Body of pancreas (tissue), 4 donors: ENCODE data around the gene PTPRF. TPM values are rescaled to one million over a fixed set of nuclear protein-coding genes. Genes with fewer than 3 reads are reported as not detected.
"Not testable (repeated sequence)": the region's sequence is repeated elsewhere in the genome, so short reads cannot be mapped to it uniquely, and the experiment has no call there.

Source experiments
- ATAC-seq: fragments of 150-250 bp; one replicate; pipeline ENCODE4 v1.9.1; 2016
- DNase-seq, 4 donors: peaks; one replicate each; pipeline ENCODE4 v3.0.0-alpha.2; 2019
- H3K27ac ChIP-seq, 4 donors: fragments of 200-600 bp; sonication (generic); 1 replicate in 3 of 4; 2 replicates in 1 of 4; pipeline versions ENCODE4 v1.5.1 to v1.6.1; 2016 to 2019; ENCODE audit warnings: mild to moderate bottlenecking in 1 of 4, mixed read lengths in 1 of 4, moderate library complexity in 1 of 4
- H3K27me3 ChIP-seq, 2 donors: fragments of 200-600 bp; sonication (generic); one replicate each; pipeline ENCODE4 v1.6.0; 2016; ENCODE audit warnings: mild to moderate bottlenecking in 1 of 2
- H3K36me3 ChIP-seq, 2 donors: fragments of 200-600 bp; sonication (generic); replicated peaks in 1 of 2; 2 replicates each; pipeline ENCODE4 v1.5.1; 2016; ENCODE audit warnings: low read depth in 2 of 2; ENCODE audit not compliant: insufficient read depth in 1 of 2
- H3K4me1 ChIP-seq: fragments of 200-600 bp; sonication (generic); one replicate; pipeline ENCODE4 v1.6.0; 2016
- H3K4me3 ChIP-seq, 2 donors: fragments of 200-600 bp; sonication (generic); 1 replicate in 1 of 2; 2 replicates in 1 of 2; pipeline ENCODE4 v1.5.1; 2016 to 2019
- H3K9me3 ChIP-seq, 3 donors: fragments of 200-600 bp; sonication (generic); 1 replicate in 2 of 3; 2 replicates in 1 of 3; pipeline ENCODE4 v1.5.1; 2016
- CTCF ChIP-seq, 7 experiments: fragments of 450-650 bp in 4 of 7; fragments of 200-600 bp in 3 of 7; sonication (generic) in 3 of 7; IDR thresholded peaks; one replicate each; pipeline ENCODE4 v1.5.1; 2016 to 2019; ENCODE audit warnings: antibody characterized with exemption in 7 of 7
- POLR2A ChIP-seq, 3 donors: fragments of 450-650 bp; IDR thresholded peaks; one replicate each; pipeline ENCODE4 v1.6.1; 2016; ENCODE audit warnings: antibody characterized with exemption in 3 of 3, mild to moderate bottlenecking in 2 of 3
- WGBS, 2 donors: methylation state at CpG; one replicate each; pipeline ENCODE4 v1.1.5; 2017; 5-methylcytosine and 5-hydroxymethylcytosine counted together
- intact Hi-C: fragments of 100-400 bp; cut with DNase I; formaldehyde crosslinking; loops from one replicate; pipeline ENCODE4 v1.15.1; 2023
- total RNA-seq, 2 donors: library from RNA; depleted of rRNA; stranded (reverse); fragments of >200 nt; gene quantifications; one replicate each; pipeline ENCODE4 v1.1.0, GENCODE V29; 2016

The PTPRF gene
- total RNA-seq, 2 donors from 2014 or later: 81.7 to 89.0 TPM

- H3K36me3 ChIP-seq: no peaks in the 10 kb centered on the region
- no peak for TF ChIP-seq POLR2A (IDR thresholded peaks at IDR 0.05)
- TF ChIP-seq CTCF (IDR thresholded peaks at IDR 0.05): no peak
- ATAC-seq (no peak), DNase-seq (no peak)
- no peak overlapping the region for H3K27ac ChIP-seq
- no peak overlapping the region for H3K4me3 ChIP-seq
- 65 to 67% methylated on average over 1 of the region's 1 CpG for WGBS, 2 donors
- H3K9me3 ChIP-seq: no peaks in the 10 kb centered on the region
- intact Hi-C loops: loop anchor here (5.0 kb wide), 1 partner anchor 118 kb away; no protein-coding TSS in a partner anchor
- H3K4me1 ChIP-seq: no peaks in the 10 kb centered on the region
- H3K27me3 ChIP-seq: no peaks in the 10 kb centered on the region
These were observed 114.8 kb downstream of the PTPRF start for GRCh38 chr1:43645461-43645860.

GRCh38 chr1:43647331-43647730, 116.6 kb downstream of the PTPRF start:
- H3K36me3 ChIP-seq, H3K9me3 ChIP-seq, DNase-seq, ATAC-seq, H3K27ac ChIP-seq, H3K4me3 ChIP-seq, H3K27me3 ChIP-seq: not testable (repeated sequence)
- intact Hi-C loops: loop anchor here (5.0 kb wide), 1 partner anchor 120 kb away; no protein-coding TSS in a partner anchor
- peaks cover 15% of the 10 kb centered on the region for H3K4me1 ChIP-seq
- 80 to 89% methylated on average over 8 to 9 of the region's 9 CpGs for WGBS, 2 donors

- Histone ChIP-seq H3K27me3 (no peaks in the 10 kb centered on the region), H3K27ac (no peak overlapping the region), H3K4me1 (peaks cover 15% of the 10 kb centered on the region), H3K4me3 (no peak overlapping the region), H3K36me3 (peaks cover 0 to 2% of the 10 kb centered on the region in 2 donors), H3K9me3 (no peaks in the 10 kb centered on the region)
- ATAC-seq: no peak
- TF ChIP-seq POLR2A (IDR thresholded peaks at IDR 0.05) (no peak), CTCF (IDR thresholded peaks at IDR 0.05) (no peak)
- 74 to 80% methylated on average over 7 of the region's 7 CpGs for WGBS, 2 donors
- DNase-seq: no peak
- intact Hi-C loops: loop anchor here (5.0 kb wide), 1 partner anchor 121 kb away; no protein-coding TSS in a partner anchor
These were observed 117.7 kb downstream of the PTPRF start for GRCh38 chr1:43648221-43648847.

GRCh38 chr1:43648876-43649477, 118.3 kb downstream of the PTPRF start:
- 25 to 30% methylated on average over 18 to 19 of the region's 19 CpGs for WGBS, 2 donors
- Histone ChIP-seq H3K4me1 (peaks cover 15% of the 10 kb centered on the region), H3K4me3 (peak overlapping the region in 1 of 2 donors; percentile 46), H3K27me3 (no peaks in the 10 kb centered on the region), H3K9me3 (no peaks in the 10 kb centered on the region), H3K27ac (peak overlapping the region; percentile 65 to 97 (median 94)), H3K36me3 (peaks cover 3 to 4% of the 10 kb centered on the region in 2 donors)
- intact Hi-C loops: loop anchor here (5.0 kb wide), 1 partner anchor 122 kb away; no protein-coding TSS in a partner anchor
- ATAC-seq: no peak
- no peak for DNase-seq
- TF ChIP-seq POLR2A (IDR thresholded peaks at IDR 0.05): no peak
- no peak for TF ChIP-seq CTCF (IDR thresholded peaks at IDR 0.05)

- WGBS, 2 donors: 0% methylated on average over 6 to 29 of the region's 33 CpGs
- H3K4me1 ChIP-seq: peaks cover 15% of the 10 kb centered on the region
- DNase-seq (peak; percentile 97 to 99 (median 98)), ATAC-seq (peak; percentile 90)
- peak overlapping the region; percentile 93 to 99 (median 96) for H3K27ac ChIP-seq
- peaks cover 4 to 10% of the 10 kb centered on the region in 2 donors for H3K36me3 ChIP-seq
- H3K27me3 ChIP-seq: no peaks in the 10 kb centered on the region
- H3K9me3 ChIP-seq: no peaks in the 10 kb centered on the region
- peak overlapping the region; percentile 46 to 84 for H3K4me3 ChIP-seq
- peak in 1 of 7 experiments; percentile 13 for TF ChIP-seq CTCF (IDR thresholded peaks at IDR 0.05)
- peak; percentile 95 to 99 (median 99) for TF ChIP-seq POLR2A (IDR thresholded peaks at IDR 0.05)
- intact Hi-C loops: no loop called here
These were observed 119.8 kb downstream of the PTPRF start for GRCh38 chr1:43650310-43651085.
